ENCODE data around the gene NMT2.

Gene NMT2

GRCh38 chr10:15168291-15168785 is at the start of gene NMT2:
NMT2 (minus strand) TSS chr10:15168693; CDS start chr10:15168612, 81 bp downstream.
- peak within 1 kb of the TSS; percentile 85 for H3K27ac ChIP-seq

DNA sequence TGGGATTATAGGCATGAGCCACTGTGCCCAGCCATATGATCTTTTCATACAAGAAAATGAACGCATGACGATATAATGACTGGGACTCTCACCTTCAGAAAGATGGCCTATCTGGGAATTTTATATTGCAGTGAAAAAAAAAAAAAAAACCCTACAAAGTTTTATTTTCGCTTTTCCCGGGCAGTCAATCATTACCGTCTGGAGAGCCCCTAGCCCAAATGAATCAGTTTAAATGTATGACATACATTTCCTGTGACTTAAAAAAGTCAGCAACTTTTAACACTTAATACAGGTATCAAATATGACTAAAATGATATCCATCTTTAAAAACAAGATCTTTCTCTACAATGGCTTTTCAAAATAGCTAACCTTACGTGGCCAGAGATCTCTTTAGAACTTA is 48.2 kb upstream of the NMT2 start:
- TF ChIP-seq CTCF (conservative IDR thresholded peaks at IDR 0.05): no peak
- H3K27ac ChIP-seq: no peak overlapping the region

More at GRCh38 chr10:15168291-15168785, at the start of gene NMT2:
- peak; percentile 42 for TF ChIP-seq CTCF (conservative IDR thresholded peaks at IDR 0.05)

GRCh38 chr10:15214237-15214636 is 45.7 kb upstream of the NMT2 start:
- TF ChIP-seq CTCF (conservative IDR thresholded peaks at IDR 0.05): no peak
- no peak overlapping the region for H3K27ac ChIP-seq

GRCh38 chr10:15213461-15213861 is 45.0 kb upstream of the NMT2 start:
- no peak for TF ChIP-seq CTCF (conservative IDR thresholded peaks at IDR 0.05)
- H3K27ac ChIP-seq: no peak overlapping the region

- H3K27ac ChIP-seq: no peak overlapping the region
- TF ChIP-seq CTCF (conservative IDR thresholded peaks at IDR 0.05): no peak
Observed at GRCh38 chr10:15211464-15211979, 43.0 kb upstream of the NMT2 start.

GRCh38 chr10:15210521-15210920 is 42.0 kb upstream of the NMT2 start:
- no peak for TF ChIP-seq CTCF (conservative IDR thresholded peaks at IDR 0.05)

DNA sequence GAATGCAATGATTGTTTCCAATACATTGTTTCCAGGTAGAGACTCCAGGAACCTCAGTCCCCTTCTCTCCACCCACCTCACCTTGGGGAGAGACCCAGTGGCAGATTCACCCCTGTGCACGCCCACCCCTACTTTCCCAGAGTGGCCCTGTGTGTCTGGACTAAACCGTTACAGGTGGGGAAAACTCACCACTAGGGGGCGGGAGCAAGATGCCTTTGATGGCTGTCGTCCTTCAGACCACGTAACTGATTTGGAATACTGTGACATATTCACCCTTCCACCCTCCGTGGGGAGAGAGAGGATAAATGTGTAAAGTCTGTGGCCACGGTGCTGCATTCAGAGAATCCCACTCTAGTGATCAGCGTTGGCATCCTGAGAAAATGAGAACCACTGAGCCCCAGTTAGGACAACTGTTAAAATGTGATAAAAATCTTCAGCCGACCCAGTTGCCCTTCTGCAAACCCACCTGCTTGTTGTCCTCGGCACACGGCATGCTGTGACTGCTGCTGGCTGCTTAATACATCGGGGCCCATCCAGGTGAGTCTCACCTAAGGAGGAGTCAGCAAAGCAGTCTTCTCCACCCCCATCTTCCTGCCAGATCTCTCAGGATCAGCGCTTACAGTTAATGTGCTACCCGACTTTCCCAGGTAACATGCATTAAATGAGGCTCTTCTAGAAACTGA is 41.5 kb upstream of the NMT2 start:
- TF ChIP-seq CTCF (conservative IDR thresholded peaks at IDR 0.05): peak; percentile 91
- no peak overlapping the region for H3K27ac ChIP-seq

More at GRCh38 chr10:15210521-15210920, 42.0 kb upstream of the NMT2 start:
- no peak overlapping the region for H3K27ac ChIP-seq
